Nephron progenitor cell (in vitro differentiated cells): ENCODE data around the gene DIP2C.
A peak's percentile ranks its signal among the peaks of the same experiment; 100 is the strongest.

Experiments
- DNase-seq: peaks from one replicate; pipeline ENCODE4 v3.0.0; 2021
- H3K27ac Mint-ChIP-seq: 2 replicates; pipeline ENCODE4 v1.8.0; 2021; ENCODE audit warnings: mild to moderate bottlenecking, moderate library complexity, mixed read lengths
- H3K27me3 Mint-ChIP-seq: 2 replicates; pipeline ENCODE4 v1.8.0; 2021; ENCODE audit warnings: mild to moderate bottlenecking, low read depth, mixed read lengths; ENCODE audit not compliant: poor library complexity
- H3K36me3 Mint-ChIP-seq: 2 replicates; pipeline ENCODE4 v1.8.0; 2021; ENCODE audit warnings: low read depth, mixed read lengths
- H3K4me1 Mint-ChIP-seq: 2 replicates; pipeline ENCODE4 v1.8.0; 2021; ENCODE audit warnings: mixed read lengths
- H3K4me3 Mint-ChIP-seq: 2 replicates; pipeline ENCODE4 v1.8.0; 2021; ENCODE audit warnings: mild to moderate bottlenecking, moderate library complexity, mixed read lengths
- H3K9me3 Mint-ChIP-seq: 2 replicates; pipeline ENCODE4 v1.8.0; 2021; ENCODE audit warnings: mild to moderate bottlenecking, moderate library complexity, mixed read lengths
- TF ChIP-seq, protein P1 (sequence below): fragments of 200-600 bp; sonication (generic); IDR thresholded peaks from 2 replicates; pipeline ENCODE4 v1.5.0; 2021; ENCODE audit warnings: antibody characterized with exemption

Gene DIP2C

DNA sequence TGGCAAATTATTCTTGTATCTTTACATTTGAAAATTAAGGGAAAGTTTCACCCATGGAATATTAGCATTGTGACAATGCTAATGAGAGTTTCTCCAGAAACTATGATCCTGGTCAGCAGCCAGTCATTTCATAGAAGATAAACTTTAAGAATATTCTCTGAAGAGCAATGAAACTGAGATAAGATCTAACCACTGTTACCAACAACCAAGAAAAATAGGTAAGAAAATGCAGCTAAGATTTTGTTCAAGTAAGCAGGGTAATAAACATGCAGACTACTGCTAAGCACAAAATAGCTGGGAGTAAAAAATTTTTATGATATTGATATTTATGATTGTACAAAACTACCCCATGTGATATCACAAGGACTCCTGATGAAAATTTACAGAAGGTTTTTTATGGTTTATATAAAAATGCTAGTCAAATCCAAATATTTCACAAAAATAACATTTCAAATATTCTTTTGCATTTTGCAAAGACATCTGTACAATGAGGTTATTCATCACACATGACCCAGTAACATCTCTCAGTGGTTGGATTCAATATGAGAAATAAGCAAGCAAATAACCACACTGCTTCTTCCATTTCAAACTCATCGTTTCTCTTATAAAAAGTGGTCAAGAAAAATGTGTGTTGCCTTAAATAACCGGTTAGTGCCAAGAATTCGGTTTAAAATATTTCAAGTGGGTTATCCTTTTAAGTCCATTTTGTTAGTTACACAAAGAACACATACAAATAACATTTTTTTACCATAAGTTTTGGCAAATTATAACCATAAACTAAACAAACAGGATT lies 251.6 kb downstream of the DIP2C start:
- no peak for DNase-seq
- TF ChIP-seq, protein P1, sequence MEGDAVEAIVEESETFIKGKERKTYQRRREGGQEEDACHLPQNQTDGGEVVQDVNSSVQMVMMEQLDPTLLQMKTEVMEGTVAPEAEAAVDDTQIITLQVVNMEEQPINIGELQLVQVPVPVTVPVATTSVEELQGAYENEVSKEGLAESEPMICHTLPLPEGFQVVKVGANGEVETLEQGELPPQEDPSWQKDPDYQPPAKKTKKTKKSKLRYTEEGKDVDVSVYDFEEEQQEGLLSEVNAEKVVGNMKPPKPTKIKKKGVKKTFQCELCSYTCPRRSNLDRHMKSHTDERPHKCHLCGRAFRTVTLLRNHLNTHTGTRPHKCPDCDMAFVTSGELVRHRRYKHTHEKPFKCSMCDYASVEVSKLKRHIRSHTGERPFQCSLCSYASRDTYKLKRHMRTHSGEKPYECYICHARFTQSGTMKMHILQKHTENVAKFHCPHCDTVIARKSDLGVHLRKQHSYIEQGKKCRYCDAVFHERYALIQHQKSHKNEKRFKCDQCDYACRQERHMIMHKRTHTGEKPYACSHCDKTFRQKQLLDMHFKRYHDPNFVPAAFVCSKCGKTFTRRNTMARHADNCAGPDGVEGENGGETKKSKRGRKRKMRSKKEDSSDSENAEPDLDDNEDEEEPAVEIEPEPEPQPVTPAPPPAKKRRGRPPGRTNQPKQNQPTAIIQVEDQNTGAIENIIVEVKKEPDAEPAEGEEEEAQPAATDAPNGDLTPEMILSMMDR: no peak
- H3K4me1 Mint-ChIP-seq: peaks cover 13% of the 10 kb centered on the region
- H3K4me3 Mint-ChIP-seq: no peak overlapping the region
- peaks cover 17% of the 10 kb centered on the region for H3K9me3 Mint-ChIP-seq
- no peak overlapping the region for H3K27ac Mint-ChIP-seq
- no peaks in the 10 kb centered on the region for H3K27me3 Mint-ChIP-seq
- peaks cover 82% of the 10 kb centered on the region for H3K36me3 Mint-ChIP-seq

DNA sequence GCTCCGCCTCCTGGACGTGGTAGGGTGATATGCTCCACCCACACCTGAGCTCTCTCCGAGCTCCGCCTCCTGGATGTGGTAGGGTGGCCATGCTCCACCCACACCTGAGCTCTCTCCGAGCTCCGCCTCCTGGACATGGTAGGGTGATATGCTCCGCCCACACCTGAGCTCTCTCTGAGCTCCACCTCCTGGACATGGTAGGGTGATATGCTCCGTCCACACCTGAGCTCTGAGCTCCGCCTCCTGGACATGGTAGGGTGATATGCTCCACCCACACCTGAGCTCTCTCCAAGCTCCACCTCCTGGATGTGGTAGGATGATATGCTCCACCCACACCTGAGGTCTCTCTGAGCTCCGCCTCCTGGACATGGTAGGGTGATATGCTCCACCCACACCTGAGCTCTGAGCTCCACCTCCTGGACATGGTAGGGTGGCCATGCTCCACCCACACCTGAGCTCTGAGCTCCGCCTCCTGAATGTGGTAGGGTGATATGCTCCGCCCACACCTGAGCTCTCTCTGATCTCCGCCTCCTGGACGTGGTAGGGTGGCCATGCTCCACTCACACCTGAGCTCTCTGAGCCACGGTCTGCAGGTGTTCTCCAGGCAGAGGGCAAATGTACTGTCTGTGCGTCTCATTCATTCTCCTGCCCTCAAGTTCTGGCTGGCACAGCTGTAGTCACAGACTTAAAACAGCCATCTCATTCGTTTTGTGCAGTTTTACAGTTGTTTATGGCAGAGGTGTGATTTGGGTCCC lies 252.4 kb downstream of the DIP2C start:
- TF ChIP-seq, protein P1: no peak
- H3K27me3 Mint-ChIP-seq: no peaks in the 10 kb centered on the region
- H3K4me3 Mint-ChIP-seq: no peak overlapping the region
- peaks cover 13% of the 10 kb centered on the region for H3K4me1 Mint-ChIP-seq
- DNase-seq: no peak
- H3K27ac Mint-ChIP-seq: no peak overlapping the region
- H3K36me3 Mint-ChIP-seq: peaks cover 87% of the 10 kb centered on the region
- peaks cover 25% of the 10 kb centered on the region for H3K9me3 Mint-ChIP-seq

DNA sequence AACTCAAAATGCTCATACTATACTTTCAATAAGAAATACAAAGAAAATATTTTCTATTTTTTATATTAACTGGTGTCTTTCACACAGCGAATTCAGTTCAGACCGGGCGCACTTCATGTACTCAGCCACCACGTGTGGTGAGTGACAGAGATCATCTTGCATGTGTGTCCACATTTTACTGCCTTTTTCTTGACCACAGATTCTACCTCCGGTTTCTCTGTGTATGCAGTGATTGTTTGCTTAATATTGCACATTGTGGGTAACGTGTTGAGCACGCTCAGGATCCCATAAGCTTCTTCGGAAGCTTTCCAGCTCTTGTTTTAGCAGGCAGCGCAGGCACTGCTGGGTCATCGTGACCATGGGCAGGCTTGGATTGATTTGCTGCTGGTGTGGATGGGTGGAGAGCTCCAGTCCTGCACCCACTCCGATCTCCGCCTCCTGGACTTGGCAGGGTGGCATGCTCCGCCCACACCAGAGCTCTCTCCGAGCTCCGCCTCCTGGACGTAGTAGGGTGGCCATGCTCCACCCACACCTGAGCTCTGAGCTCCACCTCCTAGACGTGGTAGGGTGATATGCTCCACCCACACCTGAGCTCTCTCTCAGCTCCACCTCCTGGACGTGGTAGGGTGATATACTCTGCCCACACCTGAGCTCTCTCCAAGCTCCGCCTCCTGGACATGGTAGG lies 253.3 kb downstream of the DIP2C start:
- peaks cover 33% of the 10 kb centered on the region for H3K9me3 Mint-ChIP-seq
- H3K4me1 Mint-ChIP-seq: peaks cover 7% of the 10 kb centered on the region
- no peak overlapping the region for H3K4me3 Mint-ChIP-seq
- TF ChIP-seq, protein P1: no peak
- H3K27ac Mint-ChIP-seq: no peak overlapping the region
- no peak for DNase-seq
- peaks cover 90% of the 10 kb centered on the region for H3K36me3 Mint-ChIP-seq
- no peaks in the 10 kb centered on the region for H3K27me3 Mint-ChIP-seq

- H3K27ac Mint-ChIP-seq: no peak overlapping the region
- no peak for DNase-seq
- peaks cover 93% of the 10 kb centered on the region for H3K36me3 Mint-ChIP-seq
- H3K27me3 Mint-ChIP-seq: no peaks in the 10 kb centered on the region
- TF ChIP-seq, protein P1: no peak
- no peak overlapping the region for H3K4me3 Mint-ChIP-seq
- H3K9me3 Mint-ChIP-seq: peaks cover 33% of the 10 kb centered on the region
- peaks cover 4% of the 10 kb centered on the region for H3K4me1 Mint-ChIP-seq
Observed at GRCh38 chr10:435397-435796, 254.1 kb downstream of the DIP2C start.

GRCh38 chr10:429696-430095 lies 259.8 kb downstream of the DIP2C start:
- Mint-ChIP-seq H3K4me1 (no peaks in the 10 kb centered on the region), H3K36me3 (peaks cover 64% of the 10 kb centered on the region), H3K27ac (peak overlapping the region; percentile 84), H3K27me3 (no peaks in the 10 kb centered on the region), H3K9me3 (peaks cover 32% of the 10 kb centered on the region), H3K4me3 (no peak overlapping the region)
- no peak for DNase-seq
- TF ChIP-seq, protein P1: no peak
